22Rv1 (cell line): ENCODE results near the gene TBX2.

Experiments used
- H3K27ac ChIP-seq: fragments of 450-650 bp; 2 replicates; pipeline ENCODE4 v1.5.1; 2017
- ZFX ChIP-seq: fragments of 450-650 bp; IDR thresholded peaks from 2 replicates; pipeline ENCODE4 v1.6.1; 2017; ENCODE audit warnings: antibody characterized with exemption, borderline replicate concordance
- TF ChIP-seq, protein P1 (sequence below): fragments of 450-650 bp; IDR thresholded peaks from 2 replicates; pipeline ENCODE4 v1.5.1; 2017; ENCODE audit warnings: mild to moderate bottlenecking

The TBX2 gene

DNA sequence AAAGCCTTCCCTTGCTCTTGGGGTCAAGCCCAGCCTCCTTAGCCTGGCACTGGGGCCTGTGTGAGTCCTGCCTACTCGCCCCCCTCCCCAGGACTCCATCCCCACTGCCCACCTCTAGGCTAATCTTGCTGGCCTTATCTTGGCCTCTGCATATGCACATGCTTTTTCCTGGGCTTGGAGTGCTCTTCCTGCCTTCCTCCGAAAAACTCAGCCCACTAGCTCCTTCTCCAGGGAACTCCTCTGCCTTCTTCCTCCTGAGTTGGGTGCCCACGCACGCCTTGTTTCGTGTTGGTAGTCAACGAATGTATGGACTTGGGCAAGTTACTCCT, 16.5 kb downstream of the TBX2 start:
- TF ChIP-seq, protein P1, sequence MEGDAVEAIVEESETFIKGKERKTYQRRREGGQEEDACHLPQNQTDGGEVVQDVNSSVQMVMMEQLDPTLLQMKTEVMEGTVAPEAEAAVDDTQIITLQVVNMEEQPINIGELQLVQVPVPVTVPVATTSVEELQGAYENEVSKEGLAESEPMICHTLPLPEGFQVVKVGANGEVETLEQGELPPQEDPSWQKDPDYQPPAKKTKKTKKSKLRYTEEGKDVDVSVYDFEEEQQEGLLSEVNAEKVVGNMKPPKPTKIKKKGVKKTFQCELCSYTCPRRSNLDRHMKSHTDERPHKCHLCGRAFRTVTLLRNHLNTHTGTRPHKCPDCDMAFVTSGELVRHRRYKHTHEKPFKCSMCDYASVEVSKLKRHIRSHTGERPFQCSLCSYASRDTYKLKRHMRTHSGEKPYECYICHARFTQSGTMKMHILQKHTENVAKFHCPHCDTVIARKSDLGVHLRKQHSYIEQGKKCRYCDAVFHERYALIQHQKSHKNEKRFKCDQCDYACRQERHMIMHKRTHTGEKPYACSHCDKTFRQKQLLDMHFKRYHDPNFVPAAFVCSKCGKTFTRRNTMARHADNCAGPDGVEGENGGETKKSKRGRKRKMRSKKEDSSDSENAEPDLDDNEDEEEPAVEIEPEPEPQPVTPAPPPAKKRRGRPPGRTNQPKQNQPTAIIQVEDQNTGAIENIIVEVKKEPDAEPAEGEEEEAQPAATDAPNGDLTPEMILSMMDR = no peak
- peak overlapping the region; percentile 26; the same call in 1 of the 2 replicates for H3K27ac ChIP-seq

DNA sequence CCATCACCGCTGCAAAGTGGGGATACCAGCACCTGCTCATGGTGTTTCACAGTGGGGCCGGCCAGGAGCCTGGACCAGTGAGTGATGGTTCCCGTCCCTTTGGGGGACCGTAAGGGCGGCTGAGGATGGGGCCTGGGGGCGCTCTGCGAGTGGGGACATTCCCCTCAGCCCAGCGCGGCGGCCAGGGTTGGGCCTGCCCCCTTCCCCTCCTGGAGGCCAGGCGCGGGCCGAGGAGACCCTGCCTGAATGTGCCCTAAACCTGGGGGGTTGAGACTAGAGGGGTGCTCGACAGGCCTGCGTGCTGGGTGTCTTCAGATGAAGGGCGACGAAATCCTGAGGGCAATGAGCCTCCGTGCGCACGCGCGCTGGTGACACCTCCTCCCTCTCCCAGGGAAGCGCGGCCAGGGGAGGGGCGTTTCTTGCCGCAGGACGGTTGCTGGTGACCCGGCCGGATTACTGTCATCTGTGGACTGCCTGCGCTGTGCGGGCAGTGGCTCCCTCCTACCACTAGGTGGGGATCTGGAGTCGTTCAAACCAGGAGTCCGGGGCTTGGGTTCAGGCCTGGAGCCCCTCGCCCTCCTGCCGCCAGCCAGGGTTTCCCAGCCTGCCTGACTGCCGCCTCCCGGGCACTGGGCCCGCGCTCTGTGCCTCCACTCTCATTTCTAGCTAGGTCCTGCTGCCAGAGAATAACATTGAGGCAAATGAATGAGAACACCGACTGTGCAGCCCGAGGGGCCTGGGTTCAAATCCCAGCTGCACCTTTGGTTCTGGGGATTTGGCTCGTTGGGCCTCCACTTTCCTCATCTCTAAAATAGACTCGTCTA, 17.1 kb downstream of the TBX2 start:
- TF ChIP-seq ZFX = no peak
- TF ChIP-seq, protein P1 = peak; percentile 94
- peak overlapping the region; percentile 26; the same call in 1 of the 2 replicates for H3K27ac ChIP-seq

DNA sequence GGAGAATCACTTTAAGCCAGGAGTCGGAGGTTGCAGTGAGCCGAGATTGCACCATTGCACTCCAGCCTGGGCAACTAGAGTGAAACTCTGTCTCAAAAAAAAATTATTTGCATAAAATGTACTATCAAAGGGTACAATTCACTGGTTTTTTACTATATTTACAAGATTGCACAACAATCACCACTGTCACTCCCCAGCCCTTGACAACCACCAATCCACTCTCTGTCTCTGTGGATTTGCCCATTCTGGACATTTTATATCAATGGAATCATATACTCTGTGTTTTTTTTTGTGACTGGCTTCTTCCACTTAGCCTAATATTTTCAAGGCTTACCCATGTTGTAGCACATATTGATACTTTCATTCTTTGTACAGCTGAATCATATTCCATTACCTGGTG, 18.8 kb downstream of the TBX2 start:
- no peak overlapping the region for H3K27ac ChIP-seq
- TF ChIP-seq ZFX = no peak
- TF ChIP-seq, protein P1 = no peak

DNA sequence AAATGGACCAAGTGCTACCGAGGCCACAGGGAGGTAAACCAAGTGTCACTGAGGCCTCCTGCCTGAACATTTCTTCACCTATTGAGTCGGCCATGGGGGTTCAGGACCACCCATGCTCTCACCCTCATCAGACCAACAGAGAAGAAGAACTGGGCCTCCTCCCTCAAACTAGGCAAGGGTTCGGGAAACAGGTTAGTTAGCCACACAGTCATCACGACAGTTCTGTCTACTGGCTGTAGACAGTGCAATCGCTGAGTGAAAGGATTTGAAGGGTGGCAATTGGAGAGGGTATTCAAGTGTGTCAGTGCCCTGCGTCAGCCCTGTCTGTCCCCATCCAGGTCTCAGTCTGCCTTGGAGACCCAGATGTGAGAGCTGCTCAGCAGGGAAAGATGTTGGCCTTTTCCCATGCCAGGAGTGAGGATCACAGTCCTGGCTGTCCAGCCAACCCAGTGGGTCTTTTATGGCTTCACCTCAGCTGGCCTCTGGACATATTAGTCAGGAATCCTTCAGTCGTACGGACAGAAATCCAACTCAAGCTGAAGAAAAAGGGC, 19.9 kb downstream of the TBX2 start:
- TF ChIP-seq, protein P1 = no peak
- TF ChIP-seq ZFX = no peak
- H3K27ac ChIP-seq = no peak overlapping the region

DNA sequence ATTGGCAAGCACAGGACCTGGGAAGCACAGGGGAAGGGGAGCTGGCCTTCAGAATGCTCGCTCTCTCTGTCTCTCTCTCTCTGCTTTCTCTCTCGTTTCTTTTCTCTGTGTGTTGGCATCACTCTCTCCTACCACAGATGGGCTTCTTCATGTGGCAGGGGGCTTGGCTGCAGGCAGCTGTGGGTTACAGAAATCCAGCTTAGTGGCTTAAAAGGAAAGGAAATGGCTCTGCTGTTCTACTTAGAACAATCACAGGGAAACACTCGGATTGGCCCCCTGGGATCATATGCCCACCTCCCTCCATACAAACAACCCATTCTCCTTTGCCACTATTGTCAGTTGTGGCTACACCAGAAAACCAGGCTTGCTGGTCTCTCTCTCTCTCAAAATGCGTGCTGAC, 20.4 kb downstream of the TBX2 start:
- no peak overlapping the region for H3K27ac ChIP-seq

DNA sequence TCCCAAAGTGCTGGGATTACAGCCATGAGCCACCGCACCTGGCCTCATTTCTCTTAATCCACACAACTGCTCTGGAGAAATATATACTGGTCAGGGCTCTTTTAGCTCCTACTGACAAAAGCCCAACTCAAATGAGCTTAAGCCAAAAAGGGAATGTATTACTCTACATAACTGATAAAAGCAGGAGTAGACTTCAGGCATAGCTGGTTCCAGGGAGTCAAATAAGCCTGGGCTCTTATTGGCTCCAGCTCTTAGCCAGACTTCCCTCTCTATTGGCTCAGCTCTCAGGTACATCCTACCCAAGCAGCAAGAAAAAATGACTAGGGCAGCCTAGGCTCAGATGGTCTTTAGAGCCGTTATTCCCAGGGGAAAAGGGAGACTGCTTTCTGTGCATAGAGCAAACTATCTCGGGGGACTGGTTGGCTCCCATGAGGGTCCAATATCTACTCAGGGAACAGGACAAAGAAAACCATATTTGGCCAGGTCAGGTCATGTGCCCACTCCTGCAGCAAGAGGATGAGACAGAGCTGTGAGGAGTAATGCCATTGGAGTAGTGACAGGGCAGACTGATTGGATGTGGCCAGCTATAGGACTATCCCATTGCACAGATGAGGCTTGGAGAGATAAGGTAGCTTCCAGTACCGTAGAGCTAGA, 21.2 kb downstream of the TBX2 start:
- TF ChIP-seq, protein P1 = no peak
- TF ChIP-seq ZFX = no peak
- no peak overlapping the region for H3K27ac ChIP-seq

More for the DNA sequence above, 20.4 kb downstream of the TBX2 start:
- no peak for TF ChIP-seq ZFX
- TF ChIP-seq, protein P1 = no peak

DNA sequence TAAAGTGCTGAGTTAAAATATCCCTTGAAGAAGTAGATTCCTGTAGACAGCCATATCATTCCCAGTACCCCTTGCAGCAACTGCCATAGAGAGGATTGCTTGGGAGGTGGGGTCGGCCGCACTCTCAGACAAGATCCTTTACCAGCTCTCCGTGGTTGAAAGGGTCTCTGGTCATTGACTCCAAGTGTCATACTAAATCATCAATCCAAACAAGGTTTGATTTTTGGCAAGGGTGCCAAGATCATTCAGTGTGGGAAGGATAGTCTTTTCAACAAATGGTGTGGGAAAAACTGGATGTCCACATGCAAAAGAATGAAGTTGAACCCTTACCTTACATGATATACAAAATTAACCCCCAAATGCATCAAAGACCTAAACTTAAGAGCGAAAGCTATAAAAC, 21.8 kb downstream of the TBX2 start:
- TF ChIP-seq, protein P1 = no peak
- TF ChIP-seq ZFX = no peak
- no peak overlapping the region for H3K27ac ChIP-seq
